Neural crest cell (in vitro differentiated cells): Measurements from ENCODE around the gene ZNF506. TPM values are rescaled to one million over a fixed set of nuclear protein-coding genes. Genes with fewer than 3 reads are reported as not detected.
A peak's percentile ranks its signal among the peaks of the same experiment; 100 is the strongest.
"Not testable (repeated sequence)": the region's sequence is repeated elsewhere in the genome, so short reads cannot be mapped to it uniquely, and the experiment has no call there.

Experiments used
- DNase-seq: peaks from one replicate; pipeline ENCODE4 v3.0.0; 2021; ENCODE audit warnings: low read depth, mixed read lengths, low spot score
- H3K27ac Mint-ChIP-seq: one replicate; pipeline ENCODE4 v1.8.0; 2021; ENCODE audit warnings: mild to moderate bottlenecking, mixed read lengths; ENCODE audit not compliant: unreplicated experiment
- H3K27me3 Mint-ChIP-seq: 2 replicates; pipeline ENCODE4 v1.8.0; 2021; ENCODE audit warnings: low read depth, mild to moderate bottlenecking, mixed read lengths
- H3K36me3 Mint-ChIP-seq: 2 replicates; pipeline ENCODE4 v1.8.0; 2021; ENCODE audit warnings: low read depth, mild to moderate bottlenecking, mixed read lengths
- H3K4me1 Mint-ChIP-seq: 2 replicates; pipeline ENCODE4 v1.8.0; 2021; ENCODE audit warnings: mixed read lengths
- H3K4me3 Mint-ChIP-seq: one replicate; pipeline ENCODE4 v1.8.0; 2021; ENCODE audit warnings: mild to moderate bottlenecking, mixed read lengths
- H3K9me3 Mint-ChIP-seq: 2 replicates; pipeline ENCODE4 v1.8.0; 2021; ENCODE audit warnings: mixed read lengths
- CTCF ChIP-seq: fragments of 200-600 bp; sonication (generic); conservative IDR thresholded peaks from 2 replicates; pipeline ENCODE4 v1.5.0; 2021; ENCODE audit warnings: antibody characterized with exemption, mild to moderate bottlenecking
- long read RNA-seq: library from polyadenylated mRNA; unstranded; transcript quantifications from one replicate; pipeline ENCODE4 v2.0.0, GENCODE V29; 2020
- total RNA-seq: library from RNA; stranded (reverse); gene quantifications from 2 replicates; pipeline ENCODE4 v1.2.1, GENCODE V29; 2021

ZNF506 gene
- total RNA-seq = 3.7 and 5.0 TPM in 2 replicates
- long read RNA-seq, partial matches to known transcripts = 0 of 5 reads
- long read RNA-seq, other reads (novel, unspliced or antisense) = 0 of 5 reads

DNA sequence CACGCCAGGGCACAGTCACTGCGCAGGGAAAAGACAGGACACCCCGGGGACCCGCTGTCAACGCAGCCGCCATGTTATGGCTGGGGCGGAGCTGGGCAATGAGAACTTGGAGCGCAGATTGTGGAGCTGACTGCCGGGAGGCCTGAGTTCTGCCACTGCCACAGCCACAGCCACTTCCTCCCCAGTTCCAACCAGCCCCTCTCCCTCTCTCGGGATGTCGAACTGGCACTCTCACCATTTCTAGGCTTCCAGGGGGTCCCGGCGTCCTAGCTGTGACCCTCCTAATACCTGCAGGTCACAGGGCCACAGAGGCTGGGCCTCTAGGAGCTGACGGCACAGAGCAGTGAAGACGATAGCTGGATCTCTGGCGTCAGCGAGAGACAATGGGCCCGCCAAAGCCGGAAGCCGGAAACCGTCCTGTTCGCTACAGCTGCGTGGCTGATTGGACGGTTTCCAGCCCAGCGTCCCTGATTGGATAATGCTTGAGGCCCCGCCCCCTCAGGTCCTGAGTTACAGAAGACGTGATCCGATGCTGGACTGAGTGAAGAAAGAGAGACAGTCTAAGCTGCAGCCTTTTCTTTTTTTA lies at the start of gene ZNF506:
Gene ZNF506 (minus strand): TSS at position 385 of the 586 bp plus-strand sequence. CDS start 147 bp downstream, at position 238.
- H3K27me3 Mint-ChIP-seq = no peaks in the 10 kb centered on the region
- H3K9me3 Mint-ChIP-seq = peaks cover 18% of the 10 kb centered on the region
- peaks cover 54% of the 10 kb centered on the region for H3K36me3 Mint-ChIP-seq
- no peak for TF ChIP-seq CTCF
- no peaks in the 10 kb centered on the region for H3K4me1 Mint-ChIP-seq
- H3K27ac Mint-ChIP-seq = peak within 1 kb of the TSS; percentile 96
- H3K4me3 Mint-ChIP-seq = peak within 1 kb of the TSS; percentile 88
- peak; percentile 20 for DNase-seq

GRCh38 chr19:19870086-19870485 lies 48.5 kb upstream of the ZNF506 start:
- Mint-ChIP-seq H3K4me1 (peaks cover 27% of the 10 kb centered on the region), H3K9me3 (peaks cover 21% of the 10 kb centered on the region), H3K36me3 (peaks cover 73% of the 10 kb centered on the region)
- DNase-seq, H3K27ac Mint-ChIP-seq, H3K4me3 Mint-ChIP-seq, H3K27me3 Mint-ChIP-seq: not testable (repeated sequence)

DNA sequence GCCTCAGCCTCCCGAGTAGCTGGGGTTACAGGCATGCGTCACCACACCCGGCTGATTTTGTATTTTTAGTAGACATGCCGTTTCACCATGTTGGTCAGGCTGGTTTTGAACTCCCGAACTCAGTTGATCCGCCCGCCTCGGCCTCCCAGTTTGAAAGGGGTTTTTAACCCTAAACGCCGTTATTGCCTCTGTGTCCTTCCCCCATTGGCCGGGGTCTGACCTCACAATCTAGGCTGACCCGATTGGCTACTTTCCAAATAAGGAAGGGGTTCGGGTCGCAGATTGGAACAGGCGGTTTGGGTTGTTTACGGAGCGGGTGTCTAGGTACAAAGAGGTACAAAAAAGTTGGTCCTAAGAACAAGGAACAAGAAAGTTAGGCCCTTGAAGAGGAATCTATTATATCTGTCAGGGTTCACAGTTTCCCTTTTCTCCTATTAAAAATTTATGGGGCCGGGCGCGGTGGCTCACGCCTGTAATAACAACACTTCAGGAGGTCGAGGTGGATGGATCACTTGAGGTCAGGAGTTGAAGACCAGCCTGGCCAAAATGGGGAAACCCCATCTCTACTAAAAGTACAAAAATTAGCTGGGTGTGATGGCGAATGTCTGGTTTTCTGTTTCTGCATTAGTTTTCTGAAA lies 45.2 kb upstream of the ZNF506 start:
- peak overlapping the region; percentile 100 for H3K27ac Mint-ChIP-seq
- H3K9me3 Mint-ChIP-seq = peaks cover 26% of the 10 kb centered on the region
- no peaks in the 10 kb centered on the region for H3K27me3 Mint-ChIP-seq
- peak overlapping the region; percentile 100 for H3K4me3 Mint-ChIP-seq
- TF ChIP-seq CTCF = no peak
- peaks cover 27% of the 10 kb centered on the region for H3K4me1 Mint-ChIP-seq
- H3K36me3 Mint-ChIP-seq = peaks cover 46% of the 10 kb centered on the region
- peak; percentile 28 for DNase-seq

DNA sequence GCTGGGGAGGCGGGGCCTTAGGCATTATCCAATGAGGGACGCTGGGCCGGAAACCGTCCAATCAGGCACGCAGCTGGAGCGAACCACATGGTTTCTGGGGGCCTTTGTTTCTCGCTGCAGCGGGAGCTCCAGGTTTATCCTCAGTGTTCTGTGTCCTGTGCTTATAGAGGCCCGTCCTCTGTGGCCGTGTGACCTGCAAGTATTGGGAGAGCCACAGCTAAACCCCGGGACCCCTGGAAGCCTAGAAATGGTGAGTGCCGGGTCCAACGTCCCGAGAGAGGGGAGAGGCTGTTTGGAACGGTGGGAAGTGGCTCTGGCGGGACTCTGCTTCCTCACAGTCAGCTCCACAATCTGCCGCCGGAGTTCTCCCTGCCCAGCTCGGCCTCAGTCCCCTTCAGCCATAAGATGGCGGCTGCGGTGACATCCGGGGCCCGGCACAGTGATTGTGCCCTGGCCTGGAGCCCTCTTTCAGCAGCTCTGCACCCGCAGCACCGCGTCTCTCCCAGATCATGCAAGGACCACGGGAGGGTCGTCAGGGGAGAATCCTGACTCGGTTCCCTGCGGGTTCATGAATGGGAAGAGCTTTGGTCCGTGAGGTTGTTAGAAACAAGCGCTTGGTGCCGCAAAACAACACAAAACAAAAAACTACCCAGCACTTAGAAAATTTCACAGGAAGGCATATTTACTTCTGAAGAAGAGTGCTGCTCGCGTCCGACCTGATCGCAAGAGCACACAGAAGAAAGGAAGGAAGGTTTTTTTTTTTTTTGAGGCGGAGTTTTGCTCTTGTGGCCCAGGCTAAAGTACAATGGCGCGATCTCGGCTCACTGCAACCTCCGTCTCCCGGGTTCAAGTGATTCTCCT lies 44.4 kb upstream of the ZNF506 start, which contains the start of gene ZNF253:
Gene ZNF253 (plus strand): TSS at position 133 of the 861 bp plus-strand sequence. CDS start 115 bp downstream, at position 248.
- peaks cover 27% of the 10 kb centered on the region for H3K4me1 Mint-ChIP-seq
- H3K4me3 Mint-ChIP-seq = peak within 1 kb of the TSS; percentile 100
- DNase-seq = peak; percentile 94
- peaks cover 39% of the 10 kb centered on the region for H3K36me3 Mint-ChIP-seq
- no peak for TF ChIP-seq CTCF
- peaks cover 23% of the 10 kb centered on the region for H3K9me3 Mint-ChIP-seq
- H3K27me3 Mint-ChIP-seq = no peaks in the 10 kb centered on the region
- peak within 1 kb of the TSS; percentile 100 for H3K27ac Mint-ChIP-seq

GRCh38 chr19:19860756-19861390 lies 39.3 kb upstream of the ZNF506 start:
- Mint-ChIP-seq H3K36me3 (peaks cover 13% of the 10 kb centered on the region), H3K4me1 (peaks cover 4% of the 10 kb centered on the region), H3K27ac (no peak overlapping the region), H3K4me3 (peak overlapping the region; percentile 62), H3K9me3 (peaks cover 19% of the 10 kb centered on the region), H3K27me3 (no peaks in the 10 kb centered on the region)
- TF ChIP-seq CTCF = no peak
- DNase-seq = no peak
